Measurements from ENCODE around the gene ARHGAP1.

DNA sequence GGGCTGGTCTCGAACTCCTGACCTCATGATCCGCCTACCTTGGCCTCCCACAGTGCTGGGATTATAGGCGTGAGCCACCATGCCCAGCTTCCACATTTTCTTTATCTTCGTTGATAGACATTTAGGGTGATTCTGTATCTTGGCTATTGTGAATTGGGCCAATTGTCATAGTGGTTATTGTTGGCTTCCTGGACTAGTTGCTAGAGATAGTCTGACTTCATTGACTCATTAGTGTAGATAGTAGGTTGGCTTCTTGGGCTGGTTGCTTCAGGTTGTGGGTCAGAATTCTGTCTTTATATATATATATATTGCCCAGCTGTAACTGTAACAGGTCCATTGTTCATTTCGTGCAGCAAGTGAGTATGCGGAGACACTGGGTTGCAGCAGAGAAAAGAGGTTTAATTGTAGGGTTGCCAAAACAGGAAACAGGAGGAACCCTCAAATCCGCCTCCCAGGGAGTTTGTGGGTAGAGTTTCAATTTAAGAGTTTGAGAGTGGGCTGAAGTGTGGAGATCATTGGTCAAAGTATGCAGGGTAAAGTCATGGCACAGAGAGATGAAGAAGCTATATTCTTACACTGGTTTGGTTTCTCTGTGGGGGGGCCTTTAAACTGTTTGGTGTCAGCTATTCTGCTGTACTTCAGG is 61.1 kb downstream of the ARHGAP1 start:
- TF ChIP-seq CTCF (IDR thresholded peaks at IDR 0.05; ENCODE audit: extremely low read depth in 1 of 2, insufficient read depth in 1 of 2, low read depth in 1 of 2, low read length in 2 of 2) (no peak), POLR2AphosphoS5 (IDR thresholded peaks at IDR 0.05; ENCODE audit: insufficient read depth, low read depth, low read length) (no peak), POLR2A (IDR thresholded peaks at IDR 0.05; ENCODE audit: low read depth, low read length) (no peak), FOS (IDR thresholded peaks at IDR 0.05; ENCODE audit: borderline replicate concordance, insufficient read depth, low read length) (no peak), EZH2 (IDR thresholded peaks at IDR 0.05; ENCODE audit: borderline replicate concordance, low read depth, low read length, severe bottlenecking) (no peak), GATA2 (IDR thresholded peaks at IDR 0.05; ENCODE audit: insufficient read depth, insufficient read length, low read depth, low read length) (no peak)
- TF ChIP-seq, protein P1, sequence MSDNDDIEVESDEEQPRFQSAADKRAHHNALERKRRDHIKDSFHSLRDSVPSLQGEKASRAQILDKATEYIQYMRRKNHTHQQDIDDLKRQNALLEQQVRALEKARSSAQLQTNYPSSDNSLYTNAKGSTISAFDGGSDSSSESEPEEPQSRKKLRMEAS (IDR thresholded peaks at IDR 0.05; ENCODE audit: insufficient read depth, insufficient read length), result no peak
